HG03575 (cell line): ENCODE measurements around the gene OR1L6.

ENCODE experiments used
- ATAC-seq: cut with Tn5 transposase; IDR thresholded peaks from one replicate; pipeline ENCODE4 v1.9.1; 2021; ENCODE audit not compliant: unreplicated experiment, insufficient number of reproducible peaks, low FRiP score; ENCODE audit errors: extremely low read depth

OR1L6 gene

GRCh38 chr9:122742003-122742402, at the start of gene OR1L6:
Gene OR1L6, plus strand, starts transcription at chr9:122742303. Its CDS starts 7,545 bp downstream, at chr9:122749848.
- no peak for ATAC-seq

- ATAC-seq, result no peak
Measured at GRCh38 chr9:122695696-122696095, 46.4 kb upstream of the OR1L6 start.

- ATAC-seq, result no peak
Measured at GRCh38 chr9:122718038-122718437, 24.1 kb upstream of the OR1L6 start.

GRCh38 chr9:122719218-122719617, 22.9 kb upstream of the OR1L6 start:
- no peak for ATAC-seq

GRCh38 chr9:122723690-122724089, 18.4 kb upstream of the OR1L6 start, which contains the start of gene OR1L4:
Gene OR1L4, plus strand, starts transcription at chr9:122723990. Its CDS starts 0 bp downstream, at chr9:122723990.
- no peak for ATAC-seq

GRCh38 chr9:122754825-122755224, 12.7 kb downstream of the OR1L6 start:
- ATAC-seq, result no peak

GRCh38 chr9:122767817-122768216, 25.7 kb downstream of the OR1L6 start:
- ATAC-seq, result no peak

GRCh38 chr9:122777052-122777451, 34.9 kb downstream of the OR1L6 start:
- no peak for ATAC-seq

- ATAC-seq, result no peak
Measured at GRCh38 chr9:122777935-122778627, 36.0 kb downstream of the OR1L6 start.

- ATAC-seq, result no peak
Measured at GRCh38 chr9:122779181-122779580, 37.1 kb downstream of the OR1L6 start.

- no peak for ATAC-seq
Measured at GRCh38 chr9:122780026-122780425, 37.9 kb downstream of the OR1L6 start.

GRCh38 chr9:122781671-122782070, 39.6 kb downstream of the OR1L6 start:
- ATAC-seq, result no peak

- ATAC-seq, result no peak
Measured at GRCh38 chr9:122785269-122785668, 43.2 kb downstream of the OR1L6 start.

GRCh38 chr9:122786338-122786737, 44.2 kb downstream of the OR1L6 start:
- no peak for ATAC-seq

GRCh38 chr9:122788831-122789230, 46.7 kb downstream of the OR1L6 start, which contains the start of gene OR5C1:
Gene OR5C1, plus strand, starts transcription at chr9:122788933. Its CDS starts 0 bp downstream, at chr9:122788933.
- no peak for ATAC-seq

- ATAC-seq, result no peak
Measured at GRCh38 chr9:122789256-122790046, 47.3 kb downstream of the OR1L6 start.

GRCh38 chr9:122791872-122792669, 50.0 kb downstream of the OR1L6 start:
- no peak for ATAC-seq

GRCh38 chr9:122797316-122798063, 55.4 kb downstream of the OR1L6 start:
- no peak for ATAC-seq
